Keratinocyte (primary cell): ENCODE results near the gene PPOX.

ENCODE experiments used
- CTCF ChIP-seq, 3 experiments: IDR thresholded peaks in 1 of 3; conservative IDR thresholded peaks in 1 of 3; optimal IDR thresholded peaks in 1 of 3; 2 replicates in 2 of 3; 3 replicates in 1 of 3; pipeline versions ENCODE3 to v1.5.1; 2011; ENCODE audit warnings: low read length in 3 of 3, mild to moderate bottlenecking in 3 of 3, moderate library complexity in 2 of 3, control low read depth in 1 of 3, inconsistent platforms in 1 of 3; ENCODE audit not compliant: insufficient read depth in 2 of 3; ENCODE audit errors: extremely low read depth in 1 of 3
- EZH2 ChIP-seq: IDR thresholded peaks from one replicate; pipeline ENCODE4 v1.6.1; 2012; ENCODE audit warnings: inconsistent platforms, mild to moderate bottlenecking, low read length, moderate library complexity

- no peak for TF ChIP-seq CTCF (optimal IDR thresholded peaks at IDR 0.05 in 1 of 3, IDR thresholded peaks at IDR 0.05 in 1 of 3, conservative IDR thresholded peaks at IDR 0.05 in 1 of 3; ENCODE audit: extremely low read depth in 1 of 3, insufficient read depth in 2 of 3, low read length in 3 of 3)
- no peak for TF ChIP-seq EZH2
Measured at GRCh38 chr1:161207173-161207572, 40.9 kb downstream of the PPOX start.
